HG03439 (cell line): ENCODE results near the gene WNT11.
"Not testable (repeated sequence)": the region's sequence is repeated elsewhere in the genome, so short reads cannot be mapped to it uniquely, and the experiment has no call there.

ENCODE experiments used
- ATAC-seq: cut with Tn5 transposase; IDR thresholded peaks from one replicate; pipeline ENCODE4 v1.9.1; 2021; ENCODE audit warnings: mild to moderate bottlenecking, moderate library complexity; ENCODE audit not compliant: unreplicated experiment

The WNT11 gene

GRCh38 chr11:76203937-76204336, 2.4 kb downstream of the WNT11 start:
- no peak for ATAC-seq

GRCh38 chr11:76203131-76203925, 3.0 kb downstream of the WNT11 start:
- no peak for ATAC-seq

- ATAC-seq, result no peak
Observed at GRCh38 chr11:76201672-76202412, 4.5 kb downstream of the WNT11 start.

- no peak for ATAC-seq
Observed at GRCh38 chr11:76201056-76201455, 5.2 kb downstream of the WNT11 start.

- no peak for ATAC-seq
Observed at GRCh38 chr11:76200006-76200940, 6.0 kb downstream of the WNT11 start.

- ATAC-seq, result not testable (repeated sequence)
Observed at GRCh38 chr11:76198691-76199090, 7.6 kb downstream of the WNT11 start.

GRCh38 chr11:76197941-76198640, 8.2 kb downstream of the WNT11 start:
- no peak for ATAC-seq

GRCh38 chr11:76197332-76197731, 9.0 kb downstream of the WNT11 start:
- ATAC-seq, result no peak

- ATAC-seq, result no peak
Observed at GRCh38 chr11:76196849-76197248, 9.5 kb downstream of the WNT11 start.

GRCh38 chr11:76194872-76195668, 11.2 kb downstream of the WNT11 start:
- no peak for ATAC-seq

GRCh38 chr11:76193219-76193618, 13.1 kb downstream of the WNT11 start:
- no peak for ATAC-seq

GRCh38 chr11:76190376-76190775, 15.9 kb downstream of the WNT11 start:
- ATAC-seq, result no peak

- no peak for ATAC-seq
Observed at GRCh38 chr11:76189682-76190081, 16.6 kb downstream of the WNT11 start.

- no peak for ATAC-seq
Observed at GRCh38 chr11:76188873-76189272, 17.4 kb downstream of the WNT11 start.

- no peak for ATAC-seq
Observed at GRCh38 chr11:76186776-76187279, 19.5 kb downstream of the WNT11 start.

GRCh38 chr11:76185931-76186401, 20.3 kb downstream of the WNT11 start:
- ATAC-seq, result no peak

GRCh38 chr11:76185511-76185910, 20.8 kb downstream of the WNT11 start:
- ATAC-seq, result no peak

GRCh38 chr11:76184551-76184993, 21.7 kb downstream of the WNT11 start:
- no peak for ATAC-seq

- no peak for ATAC-seq
Observed at GRCh38 chr11:76181371-76181770, 24.9 kb downstream of the WNT11 start.
